NOMO-1 (cell line): Measurements from ENCODE around the gene SLC22A1.
A peak's percentile ranks its signal among the peaks of the same experiment; 100 is the strongest.
"Not testable (repeated sequence)": the region's sequence is repeated elsewhere in the genome, so short reads cannot be mapped to it uniquely, and the experiment has no call there.

Experiments
- DNase-seq, 2 experiments: peaks; one replicate each; lab custom pipeline; 2025; ENCODE audit not compliant: unreplicated experiment in 2 of 2; lab: John Stamatoyannopoulos, UW

The SLC22A1 gene

GRCh38 chr6:160135907-160136655 is 14.5 kb downstream of the SLC22A1 start:
- DNase-seq = no peak

DNA sequence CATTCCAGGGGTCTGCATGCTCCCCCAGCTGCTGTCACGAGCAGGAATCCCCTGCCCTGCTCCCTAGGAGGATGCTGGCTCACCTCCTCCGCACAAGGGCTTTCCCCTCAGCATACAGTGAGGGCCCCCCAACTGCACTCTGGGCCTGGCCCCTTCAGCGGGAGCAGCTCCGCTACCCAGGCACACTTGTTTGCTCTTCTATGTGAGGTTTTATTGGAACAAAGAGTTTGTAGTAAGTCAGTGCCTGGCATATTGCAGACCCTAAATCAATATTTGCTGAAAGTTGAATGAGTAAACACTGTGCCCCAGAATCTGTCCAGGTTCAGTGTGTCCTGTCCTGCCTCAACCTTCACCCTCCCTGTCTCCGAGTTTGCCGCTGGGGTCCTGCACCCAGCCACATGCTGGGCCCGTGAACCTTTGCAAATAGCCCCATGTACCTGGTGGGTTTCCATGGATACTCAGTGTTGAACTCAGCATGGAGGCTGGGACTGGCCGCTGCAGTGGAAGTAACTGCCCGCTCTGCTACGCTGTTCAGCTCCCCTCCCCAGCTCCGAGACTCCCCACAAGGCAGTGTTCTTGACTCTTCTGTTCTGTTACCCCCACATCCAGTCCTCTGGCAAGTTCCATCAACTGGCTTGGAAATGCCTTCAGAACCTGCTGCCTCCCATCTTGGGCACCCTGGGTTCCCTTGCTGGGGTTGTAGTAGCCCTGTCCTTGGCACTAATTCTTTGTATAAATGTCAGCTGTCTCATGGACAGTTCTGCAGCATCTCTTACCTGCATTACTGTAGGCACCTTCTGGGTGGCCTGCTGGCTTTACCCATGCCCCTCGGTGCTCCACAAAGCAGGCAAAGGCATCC is 15.7 kb downstream of the SLC22A1 start:
- no peak for DNase-seq

DNA sequence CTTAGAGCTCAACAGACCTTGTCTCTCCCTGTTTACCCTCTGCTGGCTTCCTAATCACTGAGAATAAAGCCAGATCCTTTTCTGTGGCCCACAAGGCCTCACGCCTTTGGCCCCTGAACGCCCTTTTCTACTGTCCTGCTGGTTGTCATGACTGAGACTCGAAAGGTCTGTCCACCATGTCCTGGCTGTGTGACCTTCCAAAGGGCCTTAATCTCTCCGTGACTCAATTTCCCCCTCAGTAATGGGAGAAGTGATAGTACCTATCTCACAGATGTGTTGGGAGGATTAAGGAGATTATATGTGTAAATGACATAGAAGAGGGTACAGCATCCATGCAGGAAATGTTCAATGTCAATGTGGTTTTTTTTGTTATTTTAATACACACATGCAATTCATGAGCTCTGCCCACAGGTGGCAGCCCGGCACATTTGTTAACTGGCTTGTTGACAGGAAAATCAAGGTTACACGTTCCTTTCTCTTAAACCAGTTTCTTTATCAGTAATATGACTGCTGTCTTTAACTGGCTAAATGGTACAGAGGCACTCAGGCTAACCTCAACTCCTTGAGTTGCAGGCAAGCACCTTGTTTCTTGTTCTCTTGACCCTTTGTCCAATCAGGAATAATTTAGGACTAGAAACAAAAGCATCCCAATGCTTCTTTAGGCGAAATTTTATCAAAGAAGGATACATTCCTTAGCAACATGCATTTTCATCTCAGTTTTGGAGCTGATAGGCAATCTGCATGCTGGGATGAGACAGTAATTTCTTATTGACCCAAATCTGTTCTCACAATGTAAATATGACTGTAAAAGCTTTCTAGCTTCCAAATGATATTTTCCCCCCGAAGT is 16.6 kb downstream of the SLC22A1 start:
- peak in 1 of 2 experiments; percentile 10 for DNase-seq

GRCh38 chr6:160138839-160139419 is 17.3 kb downstream of the SLC22A1 start:
- no peak for DNase-seq

DNA sequence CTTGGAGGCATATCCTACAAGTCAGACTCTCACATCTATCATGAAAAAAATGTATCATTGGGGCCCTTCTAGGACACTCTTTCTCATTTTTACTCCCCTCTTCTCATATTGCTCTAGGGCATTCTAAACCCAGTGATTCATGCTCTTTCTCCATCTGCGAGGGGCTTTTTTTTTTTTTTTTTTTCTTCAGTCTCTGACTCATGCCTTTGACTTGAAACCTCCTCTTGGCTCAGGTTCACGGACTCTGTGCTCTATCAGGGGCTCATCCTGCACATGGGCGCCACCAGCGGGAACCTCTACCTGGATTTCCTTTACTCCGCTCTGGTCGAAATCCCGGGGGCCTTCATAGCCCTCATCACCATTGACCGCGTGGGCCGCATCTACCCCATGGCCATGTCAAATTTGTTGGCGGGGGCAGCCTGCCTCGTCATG is 17.8 kb downstream of the SLC22A1 start:
- no peak for DNase-seq

DNA sequence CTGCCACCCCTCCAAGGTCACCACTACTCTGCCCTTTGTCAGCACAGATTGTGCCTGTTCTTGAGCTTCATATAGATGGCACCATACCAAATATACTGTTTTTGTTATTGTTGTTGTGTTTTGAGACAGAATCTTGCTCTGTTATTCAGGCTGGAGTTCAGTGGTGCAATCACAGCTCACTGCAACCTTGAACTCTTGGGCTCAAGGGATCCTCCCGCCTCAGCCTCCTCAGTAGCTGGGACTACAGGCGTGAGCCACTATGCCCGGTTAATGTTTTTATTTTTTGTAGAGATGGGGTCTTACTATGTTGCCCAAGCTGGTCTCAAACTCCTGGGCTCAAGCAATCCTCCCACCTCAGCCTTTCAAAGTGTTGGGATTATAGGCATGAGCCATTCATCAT is 18.9 kb downstream of the SLC22A1 start:
- DNase-seq = not testable (repeated sequence)

GRCh38 chr6:160141001-160141726 is 19.5 kb downstream of the SLC22A1 start:
- no peak for DNase-seq

GRCh38 chr6:160142115-160142715 is 20.6 kb downstream of the SLC22A1 start:
- no peak for DNase-seq

GRCh38 chr6:160146454-160147145 is 25.0 kb downstream of the SLC22A1 start:
- no peak for DNase-seq

- no peak for DNase-seq
These were observed 25.5 kb downstream of the SLC22A1 start for GRCh38 chr6:160147146-160147536.

- no peak for DNase-seq
These were observed 32.9 kb downstream of the SLC22A1 start for GRCh38 chr6:160154471-160154870.

DNA sequence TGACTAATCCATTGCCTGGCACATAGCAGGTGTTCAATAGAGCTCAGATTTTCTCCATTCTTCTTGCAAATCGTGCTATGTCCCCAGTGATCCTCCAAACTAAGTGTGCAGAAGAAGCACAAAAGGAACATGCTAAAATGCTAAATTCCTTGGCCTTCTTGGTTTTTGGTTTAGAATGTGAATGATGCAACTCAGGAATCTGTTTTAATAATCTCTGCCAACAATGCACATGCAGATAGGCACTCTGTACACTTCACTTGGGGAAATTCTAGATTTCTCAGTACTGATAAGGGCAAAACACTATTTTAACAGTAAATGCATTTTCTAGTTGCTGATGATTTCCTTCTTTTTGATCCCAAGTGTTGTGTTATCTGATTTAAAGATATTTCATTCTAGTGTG is 35.2 kb downstream of the SLC22A1 start:
- DNase-seq = no peak

GRCh38 chr6:160160450-160160849 is 38.8 kb downstream of the SLC22A1 start:
- no peak for DNase-seq

DNA sequence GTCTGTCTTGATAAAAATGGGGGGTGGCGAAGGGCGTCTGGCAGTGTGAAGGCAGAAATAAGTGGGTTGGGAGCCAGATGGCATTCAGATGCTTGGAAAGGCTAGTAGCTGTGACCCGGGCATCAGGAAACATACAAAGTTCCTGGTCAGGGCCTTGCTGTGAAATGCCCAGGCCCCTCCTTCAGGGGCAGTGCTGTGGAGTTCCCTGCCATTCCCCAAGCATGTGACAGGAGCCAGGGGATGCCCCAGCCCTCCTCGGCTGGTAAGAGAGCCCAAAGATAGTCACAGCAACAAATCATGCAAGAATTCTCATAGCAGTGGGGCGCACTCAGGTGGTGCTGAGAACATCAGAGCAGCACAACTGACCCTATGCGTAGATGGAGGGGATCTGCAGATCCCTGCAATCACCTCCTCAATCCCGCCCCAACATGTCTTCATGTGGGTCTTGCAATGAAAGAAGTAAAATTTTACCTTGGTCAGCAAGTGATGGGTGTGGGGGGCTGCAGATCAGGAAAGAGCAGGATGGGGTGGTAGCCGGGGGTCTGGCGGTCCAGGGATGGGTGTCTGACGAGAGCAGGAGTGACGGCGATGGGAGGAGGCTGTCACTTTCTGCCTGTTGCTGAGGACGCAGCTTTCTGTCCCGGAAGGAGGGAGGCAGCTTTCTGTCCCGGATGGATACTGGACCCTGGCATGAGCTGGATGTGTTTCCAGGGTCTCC is 39.5 kb downstream of the SLC22A1 start:
- DNase-seq = no peak

- no peak for DNase-seq
These were observed 40.0 kb downstream of the SLC22A1 start for GRCh38 chr6:160161647-160161986.

GRCh38 chr6:160162030-160162566 is 40.5 kb downstream of the SLC22A1 start:
- no peak for DNase-seq

DNA sequence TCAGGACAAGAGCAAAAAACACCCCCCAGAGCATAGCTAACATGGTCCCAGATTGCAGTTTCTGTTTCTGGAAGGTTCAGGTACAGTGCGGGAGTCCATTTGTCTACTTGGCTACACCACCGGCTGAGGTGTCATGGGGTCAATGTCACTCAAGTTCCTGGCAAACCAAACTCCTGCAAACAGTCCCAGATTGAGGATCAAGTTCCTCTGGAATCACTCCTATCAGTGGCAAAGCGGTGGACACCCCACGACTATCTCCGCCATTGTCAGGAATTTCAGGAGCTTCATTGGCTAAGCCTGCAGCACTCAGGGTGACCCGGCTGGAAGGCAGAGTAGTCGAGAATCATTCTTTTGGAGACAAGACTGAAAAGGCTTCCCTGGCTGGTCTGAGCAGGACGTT is 41.8 kb downstream of the SLC22A1 start:
- no peak for DNase-seq

DNA sequence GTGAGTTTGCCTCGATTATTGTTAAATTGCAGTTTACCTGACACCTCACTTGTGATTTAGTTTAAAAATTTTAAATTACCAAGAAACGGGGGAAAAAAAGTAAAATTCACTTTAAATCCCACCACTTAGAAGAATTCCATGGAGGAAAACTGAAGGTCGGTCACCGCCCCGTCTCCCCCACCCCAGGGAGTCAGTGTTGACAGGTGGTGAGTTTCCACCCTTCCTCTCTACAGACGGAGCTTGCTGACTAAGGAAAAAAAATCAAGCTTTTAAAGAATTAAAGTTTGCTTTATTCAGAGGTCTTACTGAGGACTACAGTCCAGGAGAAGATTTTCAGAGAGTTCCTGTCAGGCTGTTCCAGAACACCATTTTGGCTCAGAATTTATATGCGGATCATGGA is 42.3 kb downstream of the SLC22A1 start:
- no peak for DNase-seq
